A549 (cell line): ENCODE results near the gene EYA2. TPM values are rescaled to one million over a fixed set of nuclear protein-coding genes. Genes with fewer than 3 reads are reported as not detected.
A peak's percentile ranks its signal among the peaks of the same experiment; 100 is the strongest.

Experiments
- ATAC-seq, 2 experiments: fragments of 200-7000 bp in 1 of 2; fragments of >200 bp in 1 of 2; cut with Nextera tagmentation in 1 of 2; cut with Tn5 transposase in 1 of 2; 3 replicates each; pipeline versions ENCODE4 v1.8.0 to v1.9.1; 2018 to 2020; ENCODE audit warnings: mild to moderate bottlenecking in 1 of 2, moderate library complexity in 1 of 2
- CTCF ChIA-PET: fragments of 300-600 bp; sonication (Branson Sonifier 250); formaldehyde crosslinking; extraction: SDS; loops from one replicate; lab custom pipeline; 2021; ENCODE audit warnings: antibody characterized with exemption, inconsistent platforms; lab: Yijun Ruan, JAX
- POLR2A ChIA-PET: fragments of 350-600 bp; formaldehyde crosslinking; extraction: SDS; loops from one replicate; lab custom pipeline; 2021; ENCODE audit warnings: antibody characterized with exemption, inconsistent platforms; lab: Yijun Ruan, JAX
- DNase-seq, 2 experiments: peaks; one replicate each; pipeline versions ENCODE4 v3.0.0 to v3.0.0-alpha.2; 2011 to 2016; ENCODE audit warnings: low read depth in 1 of 2, low spot score in 1 of 2
- FAIRE-seq: peaks from 2 replicates; lab custom pipeline; 2011; peaks lifted over from hg19 to GRCh38; lab: Jason Lieb, UNC
- H3K27ac ChIP-seq, 2 experiments: fragments of >200 bp; sonication (Bioruptor Twin); formaldehyde crosslinking; 3 replicates each; pipeline ENCODE4 v1.5.1; 2016 to 2017
- H3K4me1 ChIP-seq: fragments of >200 bp; sonication (Bioruptor Twin); formaldehyde crosslinking; 3 replicates; pipeline ENCODE4 v1.6.1; 2016
- H3K4me2 ChIP-seq: fragments of >200 bp; sonication (Bioruptor Twin); formaldehyde crosslinking; 3 replicates; pipeline ENCODE4 v1.6.1; 2016
- H3K4me3 ChIP-seq: fragments of >200 bp; sonication (Bioruptor Twin); formaldehyde crosslinking; 3 replicates; pipeline ENCODE4 v1.5.1; 2016
- H3K9me3 ChIP-seq: fragments of >200 bp; sonication (Bioruptor Twin); formaldehyde crosslinking; 3 replicates; pipeline ENCODE4 v1.6.1; 2016
- ATOH8 ChIP-seq: fragments of 250-450 bp; sonication (Bioruptor Pico); IDR thresholded peaks from 2 replicates; pipeline ENCODE4 v1.5.0; 2020; ENCODE audit warnings: low read depth, mild to moderate bottlenecking, moderate library complexity
- CBX2 ChIP-seq: fragments of 200-600 bp; sonication (generic); IDR thresholded peaks from 2 replicates; pipeline ENCODE4 v1.6.1; 2016; ENCODE audit warnings: low read depth, mild to moderate bottlenecking, borderline replicate concordance
- CEBPB ChIP-seq, 2 experiments: fragments of >200 bp in 1 of 2; sonication (Bioruptor Twin) in 1 of 2; formaldehyde crosslinking in 1 of 2; IDR thresholded peaks; 2 replicates each; pipeline ENCODE4 v1.6.1; 2012 to 2016
- CHD2 ChIP-seq: fragments of 150-350 bp; IDR thresholded peaks from 2 replicates; pipeline ENCODE4 v1.6.1; 2014; ENCODE audit warnings: low read length; ENCODE audit not compliant: partially characterized antibody
- CHD4 ChIP-seq: fragments of 200-600 bp; sonication (generic); IDR thresholded peaks from 2 replicates; pipeline ENCODE4 v1.6.1; 2016; ENCODE audit warnings: antibody characterized with exemption, mild to moderate bottlenecking, borderline replicate concordance
- EHF ChIP-seq: fragments of 250-450 bp; sonication (Bioruptor Pico); IDR thresholded peaks from 2 replicates; pipeline ENCODE4 v1.5.0; 2020; ENCODE audit warnings: mild to moderate bottlenecking
- EP300 ChIP-seq, 2 experiments: fragments of >200 bp; sonication (Bioruptor Twin); formaldehyde crosslinking; IDR thresholded peaks; 2 replicates in 1 of 2; 3 replicates in 1 of 2; pipeline ENCODE4 v1.6.1; 2016 to 2017
- FOSL2 ChIP-seq, 2 experiments: fragments of 450-650 bp in 1 of 2; fragments of >200 bp in 1 of 2; sonication (Bioruptor Twin) in 1 of 2; formaldehyde crosslinking; IDR thresholded peaks; 2 replicates each; pipeline versions ENCODE4 v1.5.0 to v1.6.1; 2016 to 2020; ENCODE audit warnings: mild to moderate bottlenecking in 1 of 2, moderate library complexity in 1 of 2
- KDM1A ChIP-seq: fragments of 200-600 bp; sonication (generic); IDR thresholded peaks from 2 replicates; pipeline ENCODE4 v1.6.1; 2016; ENCODE audit warnings: low read depth, mild to moderate bottlenecking
- MAFK ChIP-seq: fragments of 450-650 bp; IDR thresholded peaks from 2 replicates; pipeline ENCODE4 v1.6.1; 2014; ENCODE audit not compliant: partially characterized antibody
- NFE2L2 ChIP-seq: fragments of 150-350 bp; conservative IDR thresholded peaks from 2 replicates; pipeline ENCODE4 v1.6.1; 2014; ENCODE audit warnings: low read length
- POLR2A ChIP-seq: IDR thresholded peaks from 2 replicates; pipeline ENCODE4 v1.6.1; 2012; ENCODE audit warnings: mild to moderate bottlenecking, low read length
- POLR2AphosphoS2 ChIP-seq: conservative IDR thresholded peaks from 2 replicates; pipeline ENCODE4 v1.6.1; 2012; ENCODE audit warnings: low read length, improper control_type of control experiment, inconsistent platforms
- RCOR1 ChIP-seq: fragments of 150-350 bp; IDR thresholded peaks from 2 replicates; pipeline ENCODE4 v1.6.1; 2014; ENCODE audit warnings: antibody characterized with exemption, low read length, low read depth
- SREBF2 ChIP-seq: fragments of 450-650 bp; IDR thresholded peaks from 2 replicates; pipeline ENCODE4 v1.6.1; 2014; ENCODE audit warnings: mild to moderate bottlenecking, moderate library complexity
- USF2 ChIP-seq: fragments of 450-650 bp; IDR thresholded peaks from 2 replicates; pipeline ENCODE4 v1.6.1; 2014; ENCODE audit warnings: antibody characterized with exemption
- ZNF302 ChIP-seq: fragments of 250-450 bp; sonication (Bioruptor Pico); IDR thresholded peaks from 2 replicates; pipeline ENCODE4 v1.9.0; 2021; ENCODE audit warnings: inconsistent platforms, mild to moderate bottlenecking, moderate library complexity
- ZSCAN20 ChIP-seq: fragments of 250-450 bp; sonication (Bioruptor Pico); IDR thresholded peaks from 2 replicates; pipeline ENCODE4 v1.8.0; 2022; ENCODE audit warnings: mild to moderate bottlenecking, moderate library complexity
- WGBS: methylation state at CpG from one replicate; pipeline ENCODE4 v1.1.6; 2017; ENCODE audit errors: missing lambda C conversion rate; 5-methylcytosine and 5-hydroxymethylcytosine counted together
- polyA plus RNA-seq, 4 experiments: library from polyadenylated mRNA; depleted of rRNA in 3 of 4; stranded (reverse); fragments of >200 nt; fragmentation: RNase III in 1 of 4; extraction: RNeasy Plus Mini Kit Qiagen cat#74134 plus additional on column Dnase treatment in 1 of 4; gene quantifications; 2 replicates in 3 of 4; 3 replicates in 1 of 4; pipeline ENCODE4 v1.2.3, GENCODE V29; 2011 to 2017
- TF ChIP-seq, protein P1 (sequence below): IDR thresholded peaks from 2 replicates; pipeline ENCODE4 v1.6.1; 2012

EYA2 gene
- polyA plus RNA-seq, 2 of the 4 experiments (the other 2 are of a cell fraction), result 4.5 to 4.6 TPM

DNA sequence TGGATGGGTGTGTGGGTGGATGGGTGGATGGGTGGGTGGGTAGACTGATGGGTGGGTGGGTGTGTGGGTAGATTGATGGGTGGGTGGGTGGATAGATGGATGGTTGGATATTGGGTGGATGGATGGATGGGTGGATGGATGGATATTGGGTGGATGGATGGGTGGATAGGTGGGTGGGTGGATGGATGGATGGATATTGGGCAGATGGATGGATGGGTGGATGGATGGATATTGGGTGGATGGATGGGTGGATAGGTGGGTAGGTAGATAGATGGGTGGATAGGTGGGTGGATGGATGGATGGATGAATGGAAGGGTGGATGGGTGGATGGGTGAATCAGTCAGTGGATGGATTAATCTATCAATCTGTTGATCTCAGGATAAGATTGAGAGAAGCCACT, 284.6 kb downstream of the EYA2 start (continued):
- TF ChIP-seq USF2 (no peak), NFE2L2 (no peak), ZSCAN20 (CRISPR knock-in tag) (no peak)
- TF ChIP-seq, all 56 proteins: peak for 0

GRCh38 chr20:47181056-47181862, 286.6 kb downstream of the EYA2 start:
- CTCF ChIA-PET, result interaction anchor here (1.4 to 1.5 kb wide), 2 partner anchors 202 to 429 kb away, joined by 4 to 5 read pairs; no protein-coding TSS in a partner anchor
- POLR2A ChIA-PET, result no interaction called here

GRCh38 chr20:47183367-47183766, 288.7 kb downstream of the EYA2 start:
- WGBS, result 77% methylated on average over 9 of the region's 9 CpGs
- CTCF ChIA-PET, result interaction anchor here (1.0 to 2.8 kb wide), 3 partner anchors 12 to 422 kb away, joined by 3 to 18 read pairs (median 4); no protein-coding TSS in a partner anchor
- no peak for FAIRE-seq

More at GRCh38 chr20:47181056-47181862, 286.6 kb downstream of the EYA2 start:
- H3K4me1 ChIP-seq, result no peaks in the 10 kb centered on the region
- no peak for TF ChIP-seq EHF (CRISPR knock-in tag)
- TF ChIP-seq POLR2A, result no peak
- TF ChIP-seq ATOH8 (CRISPR knock-in tag), result no peak
- no peak for TF ChIP-seq FOSL2 (IDR thresholded peaks at IDR 0.05)
- TF ChIP-seq FOSL2 (CRISPR knock-in tag; IDR thresholded peaks at IDR 0.05), result peak; percentile 79
- peak; percentile 91 for TF ChIP-seq USF2
- TF ChIP-seq CBX2, result no peak
- TF ChIP-seq, protein P1, sequence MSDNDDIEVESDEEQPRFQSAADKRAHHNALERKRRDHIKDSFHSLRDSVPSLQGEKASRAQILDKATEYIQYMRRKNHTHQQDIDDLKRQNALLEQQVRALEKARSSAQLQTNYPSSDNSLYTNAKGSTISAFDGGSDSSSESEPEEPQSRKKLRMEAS, result 0 out of 2 replicates have a peak, but pooled peaks have one; percentile 37
- ATAC-seq (peak; percentile 93 to 97), DNase-seq (peak; percentile 82 to 92), FAIRE-seq (peak; percentile 43)
- no peaks in the 10 kb centered on the region for H3K9me3 ChIP-seq
- H3K27ac ChIP-seq, result peak overlapping the region; percentile 18 to 69; a peak in 4 of 6 replicates
- H3K4me2 ChIP-seq, result no peak overlapping the region
- 55% methylated on average over 5 of the region's 5 CpGs for WGBS
- no peak overlapping the region for H3K4me3 ChIP-seq

More at GRCh38 chr20:47183367-47183766, 288.7 kb downstream of the EYA2 start:
- no peaks in the 10 kb centered on the region for H3K4me1 ChIP-seq
- H3K27ac ChIP-seq, result no peak overlapping the region
- ATAC-seq (no peak), DNase-seq (no peak)
- no peak for TF ChIP-seq SREBF2
- no peak for TF ChIP-seq RCOR1
- TF ChIP-seq POLR2AphosphoS2, result no peak
- TF ChIP-seq CHD2, result no peak
- no peak for TF ChIP-seq ZNF302
- TF ChIP-seq KDM1A, result no peak
- TF ChIP-seq ATOH8 (CRISPR knock-in tag), result no peak
- no peak for TF ChIP-seq EP300 (IDR thresholded peaks at IDR 0.05)
- TF ChIP-seq MAFK, result no peak
- no peak for TF ChIP-seq CEBPB (IDR thresholded peaks at IDR 0.05)
- no peak for TF ChIP-seq CHD4
- no peaks in the 10 kb centered on the region for H3K9me3 ChIP-seq
- no peak overlapping the region for H3K4me2 ChIP-seq
- POLR2A ChIA-PET, result no interaction called here
- H3K4me3 ChIP-seq, result no peak overlapping the region
